ENCODE data around the gene FAM174C.

DNA sequence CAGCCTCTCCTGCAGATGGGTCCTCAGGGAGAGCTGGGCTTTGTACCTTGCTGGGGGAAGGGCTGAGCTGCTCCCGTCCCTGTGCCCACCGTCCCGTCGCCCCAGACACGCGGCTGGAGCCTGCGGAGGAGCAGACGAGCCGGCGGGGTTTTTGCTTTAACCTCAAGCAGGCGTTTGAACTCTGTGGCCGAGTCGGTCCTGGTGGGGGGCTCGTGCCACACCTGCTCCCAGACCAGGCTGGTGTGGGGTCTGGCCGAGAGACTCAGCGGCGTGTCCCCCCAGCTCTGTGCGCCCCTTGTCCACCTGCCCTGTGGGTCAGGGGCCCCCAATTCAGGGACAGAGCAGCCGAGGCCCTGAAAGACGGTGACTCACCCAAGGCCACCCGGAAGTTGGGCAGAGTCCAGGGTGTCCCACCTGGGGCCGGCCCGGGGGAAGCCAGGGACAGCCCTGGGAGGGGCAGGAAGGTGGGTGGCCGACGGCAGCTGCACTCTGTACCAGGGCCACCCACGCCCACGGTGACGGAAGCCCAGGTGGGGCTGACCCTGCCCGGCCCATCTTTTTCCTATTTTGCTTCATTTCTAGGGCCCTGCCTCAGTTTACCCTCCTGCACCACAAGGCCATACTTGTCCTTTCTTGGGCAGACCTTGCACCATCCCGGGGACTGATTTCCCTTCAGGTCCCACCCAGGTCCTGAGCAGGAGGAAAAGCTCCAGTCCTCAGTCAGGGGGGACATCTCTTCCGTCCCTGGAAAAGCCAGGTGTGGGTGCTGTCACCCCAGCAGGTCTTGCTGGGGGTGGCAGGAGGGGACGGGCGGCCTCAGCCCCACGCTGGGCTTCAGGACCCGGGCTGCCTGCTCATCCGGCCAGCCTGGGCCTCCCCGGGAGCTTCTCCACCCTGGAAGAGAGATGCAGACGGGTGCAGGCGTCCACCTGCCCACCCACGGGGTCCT lies 15.6 kb downstream of the FAM174C start:
- TF ChIP-seq, protein P1, sequence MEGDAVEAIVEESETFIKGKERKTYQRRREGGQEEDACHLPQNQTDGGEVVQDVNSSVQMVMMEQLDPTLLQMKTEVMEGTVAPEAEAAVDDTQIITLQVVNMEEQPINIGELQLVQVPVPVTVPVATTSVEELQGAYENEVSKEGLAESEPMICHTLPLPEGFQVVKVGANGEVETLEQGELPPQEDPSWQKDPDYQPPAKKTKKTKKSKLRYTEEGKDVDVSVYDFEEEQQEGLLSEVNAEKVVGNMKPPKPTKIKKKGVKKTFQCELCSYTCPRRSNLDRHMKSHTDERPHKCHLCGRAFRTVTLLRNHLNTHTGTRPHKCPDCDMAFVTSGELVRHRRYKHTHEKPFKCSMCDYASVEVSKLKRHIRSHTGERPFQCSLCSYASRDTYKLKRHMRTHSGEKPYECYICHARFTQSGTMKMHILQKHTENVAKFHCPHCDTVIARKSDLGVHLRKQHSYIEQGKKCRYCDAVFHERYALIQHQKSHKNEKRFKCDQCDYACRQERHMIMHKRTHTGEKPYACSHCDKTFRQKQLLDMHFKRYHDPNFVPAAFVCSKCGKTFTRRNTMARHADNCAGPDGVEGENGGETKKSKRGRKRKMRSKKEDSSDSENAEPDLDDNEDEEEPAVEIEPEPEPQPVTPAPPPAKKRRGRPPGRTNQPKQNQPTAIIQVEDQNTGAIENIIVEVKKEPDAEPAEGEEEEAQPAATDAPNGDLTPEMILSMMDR (IDR thresholded peaks at IDR 0.05; ENCODE audit: extremely low read depth in 1 of 2, insufficient read depth in 1 of 2, low read depth in 1 of 2, low read length in 2 of 2): no peak
- TF ChIP-seq POLR2A (IDR thresholded peaks at IDR 0.05; ENCODE audit: low read depth, low read length) (no peak), POLR2AphosphoS5 (IDR thresholded peaks at IDR 0.05; ENCODE audit: insufficient read depth, low read depth, low read length) (no peak), EZH2 (IDR thresholded peaks at IDR 0.05; ENCODE audit: borderline replicate concordance, low read depth, low read length, severe bottlenecking) (no peak)
